ENCODE measurements around the gene CCDC175. TPM values are rescaled to one million over a fixed set of nuclear protein-coding genes. Genes with fewer than 3 reads are reported as not detected.

Gene CCDC175
- total RNA-seq, 6 experiments from 2014 or later: not detected

DNA sequence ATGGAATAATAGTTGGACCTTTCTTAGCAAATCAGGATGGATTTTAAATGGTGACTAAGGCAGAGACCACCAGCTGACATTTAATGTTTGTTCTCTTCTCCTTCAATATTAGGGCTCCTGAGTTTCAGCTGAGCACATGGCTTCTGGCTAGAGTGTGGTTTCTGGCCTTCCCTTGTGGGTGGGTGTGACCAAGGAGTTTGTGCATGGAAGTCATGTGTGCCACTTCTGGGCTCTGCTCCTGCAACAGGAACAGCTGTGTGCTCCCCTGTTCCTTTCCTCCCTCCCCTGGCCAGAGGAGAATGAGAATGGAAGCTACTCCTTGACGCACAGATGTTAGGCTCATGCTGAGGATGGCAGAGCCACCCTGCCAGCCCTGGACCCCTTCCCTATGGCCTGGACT lies 44.2 kb downstream of the CCDC175 start:
- Histone ChIP-seq H3K9me3 (peaks cover 0 to 6% (median 0%) of the 10 kb centered on the region in 4 donors), H3K36me3 (peaks cover 0 to 1% (median 0%) of the 10 kb centered on the region in 4 donors), H3K4me1 (no peaks in the 10 kb centered on the region), H3K4me3 (no peak overlapping the region), H3K27me3 (no peaks in the 10 kb centered on the region), H3K27ac (no peak overlapping the region)
- intact Hi-C loops (cut with DNase I): no loop called here
- TF ChIP-seq CTCF (IDR thresholded peaks at IDR 0.05) (no peak), POLR2A (IDR thresholded peaks at IDR 0.05) (no peak)
- DNase-seq (no peak), ATAC-seq (no peak)
- WGBS (ENCODE audit: insufficient coverage, low coverage, low lambda C conversion rate, missing lambda C conversion rate): 100% methylated on average over 1 of the region's 1 CpG

- H3K36me3 ChIP-seq: peaks cover 0 to 2% (median 0%) of the 10 kb centered on the region in 4 donors
- no peak for TF ChIP-seq POLR2A (IDR thresholded peaks at IDR 0.05)
- no peak for TF ChIP-seq CTCF (IDR thresholded peaks at IDR 0.05)
- ATAC-seq (no peak), DNase-seq (no peak)
- H3K4me1 ChIP-seq: no peaks in the 10 kb centered on the region
- H3K27ac ChIP-seq: no peak overlapping the region
- no peak overlapping the region for H3K4me3 ChIP-seq
- no peaks in the 10 kb centered on the region for H3K27me3 ChIP-seq
- intact Hi-C loops (cut with DNase I): no loop called here
- peaks cover 0 to 6% (median 0%) of the 10 kb centered on the region in 4 donors for H3K9me3 ChIP-seq
Observed at GRCh38 chr14:59530349-59530748, 46.3 kb downstream of the CCDC175 start.

- H3K27me3 ChIP-seq: no peaks in the 10 kb centered on the region
- no peak overlapping the region for H3K27ac ChIP-seq
- H3K9me3 ChIP-seq: peaks cover 0 to 6% (median 0%) of the 10 kb centered on the region in 4 donors
- no peak overlapping the region for H3K4me3 ChIP-seq
- WGBS (ENCODE audit: insufficient coverage, low coverage, low lambda C conversion rate, missing lambda C conversion rate): 31% methylated on average over 1 of the region's 2 CpGs
- H3K36me3 ChIP-seq: peaks cover 0 to 2% (median 0%) of the 10 kb centered on the region in 4 donors
- intact Hi-C loops (cut with DNase I): no loop called here
- H3K4me1 ChIP-seq: no peaks in the 10 kb centered on the region
- DNase-seq (no peak), ATAC-seq (no peak)
- TF ChIP-seq POLR2A (IDR thresholded peaks at IDR 0.05) (no peak), CTCF (IDR thresholded peaks at IDR 0.05) (no peak)
Observed at GRCh38 chr14:59529189-59529588, 47.4 kb downstream of the CCDC175 start.

DNA sequence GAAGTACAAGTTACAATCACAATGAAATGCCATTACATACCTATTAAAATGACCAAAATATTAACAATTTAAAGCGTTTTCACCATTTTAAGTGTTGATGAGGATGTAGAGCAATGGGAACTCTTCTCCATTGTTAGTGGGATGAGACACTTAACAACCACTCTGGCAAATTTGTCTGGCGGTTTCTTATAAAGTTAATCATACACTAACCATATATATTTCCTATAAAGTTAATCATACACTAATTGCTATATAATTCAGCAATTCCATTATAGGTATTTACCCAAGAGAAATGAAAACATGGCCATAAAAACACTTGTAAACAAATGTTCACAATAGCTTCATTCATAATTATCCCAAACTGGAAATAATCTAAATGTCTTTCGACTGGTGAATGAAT lies 56.4 kb downstream of the CCDC175 start:
- H3K27me3 ChIP-seq: no peaks in the 10 kb centered on the region
- H3K4me1 ChIP-seq: no peaks in the 10 kb centered on the region
- H3K27ac ChIP-seq: no peak overlapping the region
- no peak for ATAC-seq
- intact Hi-C loops (cut with DNase I): no loop called here
- TF ChIP-seq POLR2A (IDR thresholded peaks at IDR 0.05) (no peak), CTCF (IDR thresholded peaks at IDR 0.05) (no peak)
- no peaks in the 10 kb centered on the region for H3K9me3 ChIP-seq
- H3K4me3 ChIP-seq: no peak overlapping the region
- 72% methylated on average over 3 of the region's 3 CpGs for WGBS (ENCODE audit: insufficient coverage, low coverage, low lambda C conversion rate, missing lambda C conversion rate)
- DNase-seq: no peak
- no peaks in the 10 kb centered on the region for H3K36me3 ChIP-seq

Measured in right lobe of liver (tissue), 6 donors.